ENCODE results near the gene PHF12.

The PHF12 gene

DNA sequence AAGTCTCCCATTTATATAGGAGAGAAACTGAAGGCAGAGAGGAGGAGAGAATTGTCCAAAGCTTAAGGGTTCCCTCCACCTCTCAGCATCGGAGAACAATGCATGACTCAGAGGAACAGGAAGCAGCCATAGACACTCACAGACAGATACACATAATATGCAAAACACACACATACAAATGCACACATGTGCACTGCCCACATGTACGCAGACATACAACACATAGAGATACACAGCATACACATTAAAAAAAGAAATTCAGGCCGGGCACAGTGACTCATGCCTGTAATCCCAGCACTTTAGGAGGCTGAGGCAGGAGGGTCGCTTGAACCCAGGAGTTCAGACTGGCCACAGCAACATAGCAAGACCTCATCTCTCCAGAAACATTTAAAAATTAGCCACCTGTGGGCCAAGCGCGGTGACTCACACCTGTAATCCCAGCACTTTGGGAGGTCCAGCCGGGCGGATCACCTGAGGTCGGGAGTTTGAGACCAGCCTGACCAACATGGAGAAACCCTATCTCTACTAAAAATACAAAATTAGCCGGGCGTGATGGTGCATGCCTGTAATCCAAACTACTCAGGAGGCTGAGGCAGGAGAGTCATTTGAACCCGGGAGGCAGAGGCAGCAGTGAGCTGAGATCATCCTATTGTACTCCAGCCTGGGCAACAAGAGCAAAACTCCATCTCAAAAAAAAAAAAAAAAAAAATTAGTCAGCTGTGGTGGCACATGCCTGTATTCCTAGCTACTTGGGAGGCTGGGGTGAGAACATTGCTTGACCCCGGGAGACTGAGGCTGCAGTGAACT lies 85.2 kb downstream of the PHF12 start:
- no peak for TF ChIP-seq CTCF (IDR thresholded peaks at IDR 0.05)
- no peak for DNase-seq (ENCODE audit: low spot score)
- Histone ChIP-seq H3K27ac (no peak overlapping the region), H3K4me3 (no peak overlapping the region)

- Histone ChIP-seq H3K4me3 (no peak overlapping the region), H3K27ac (no peak overlapping the region)
- DNase-seq (ENCODE audit: low spot score): no peak
- no peak for TF ChIP-seq CTCF (IDR thresholded peaks at IDR 0.05)
Observed at GRCh38 chr17:28864991-28865849, 86.1 kb downstream of the PHF12 start.

- no peak for DNase-seq (ENCODE audit: low spot score)
- no peak for TF ChIP-seq CTCF (IDR thresholded peaks at IDR 0.05)
- H3K27ac ChIP-seq: no peak overlapping the region
- no peak overlapping the region for H3K4me3 ChIP-seq
Observed at GRCh38 chr17:28863953-28864352, 87.4 kb downstream of the PHF12 start.

DNA sequence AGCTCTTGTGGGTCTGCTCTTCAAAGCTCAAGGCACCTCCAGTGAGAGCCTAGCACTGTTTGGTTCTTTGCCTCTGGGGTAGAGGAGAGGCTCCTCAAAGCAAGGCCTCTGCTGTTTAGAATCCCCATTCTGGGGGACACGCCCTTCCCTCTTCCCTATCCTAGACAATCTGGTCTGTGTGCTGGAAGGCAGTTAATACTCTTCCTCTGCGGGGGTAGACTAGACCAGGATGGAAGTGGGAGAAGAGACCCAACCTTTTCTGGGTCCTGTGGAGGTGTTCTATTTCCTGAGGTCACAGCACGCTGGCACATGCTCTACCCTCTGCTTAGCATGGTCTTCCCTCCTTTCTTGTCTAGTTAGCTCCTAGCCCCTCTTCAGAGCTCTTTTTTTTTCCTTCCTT lies 88.8 kb downstream of the PHF12 start:
- H3K27ac ChIP-seq: no peak overlapping the region
- H3K4me3 ChIP-seq: no peak overlapping the region
- TF ChIP-seq CTCF (IDR thresholded peaks at IDR 0.05): no peak
- no peak for DNase-seq (ENCODE audit: low spot score)

DNA sequence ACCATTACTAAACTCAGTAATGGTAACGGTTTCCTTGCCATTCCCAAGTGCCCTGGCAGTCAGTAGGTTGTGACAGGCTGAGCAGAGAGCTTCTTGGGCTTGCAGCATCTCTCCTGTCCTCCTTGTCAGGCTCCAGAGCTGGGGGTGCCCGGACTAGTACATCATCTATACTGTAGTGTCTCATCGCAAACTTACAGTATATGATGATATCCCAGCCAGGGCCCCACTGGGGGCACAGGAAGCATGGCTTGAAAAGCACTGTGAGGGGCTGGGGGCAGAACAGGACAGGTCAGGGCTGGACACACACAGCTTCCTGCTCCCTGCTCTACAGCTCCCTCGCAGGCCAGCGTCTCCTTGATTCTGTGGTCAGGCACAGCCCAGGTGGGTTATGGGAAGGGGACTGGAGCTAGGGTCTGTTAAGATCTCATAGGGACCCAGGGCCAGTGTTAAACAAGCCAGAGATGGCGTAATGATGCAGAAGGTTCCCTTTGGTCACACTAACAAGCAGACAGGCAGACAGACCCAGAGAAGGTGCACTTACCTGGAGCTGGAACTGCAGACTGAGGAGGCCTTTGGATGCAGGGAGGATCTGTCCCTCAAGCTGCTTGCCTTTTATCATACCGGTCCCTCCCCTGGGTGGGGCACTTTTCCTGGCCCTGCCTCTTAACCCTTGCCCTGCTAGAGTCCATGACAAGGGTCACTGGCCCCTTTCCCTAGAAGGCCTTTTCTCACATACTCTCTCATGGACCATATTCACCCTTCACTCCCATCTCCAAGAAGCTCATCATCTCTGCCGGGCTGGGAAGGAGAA lies 89.7 kb downstream of the PHF12 start:
- Histone ChIP-seq H3K4me3 (no peak overlapping the region), H3K27ac (no peak overlapping the region)
- DNase-seq (ENCODE audit: low spot score): no peak
- TF ChIP-seq CTCF (IDR thresholded peaks at IDR 0.05): no peak

DNA sequence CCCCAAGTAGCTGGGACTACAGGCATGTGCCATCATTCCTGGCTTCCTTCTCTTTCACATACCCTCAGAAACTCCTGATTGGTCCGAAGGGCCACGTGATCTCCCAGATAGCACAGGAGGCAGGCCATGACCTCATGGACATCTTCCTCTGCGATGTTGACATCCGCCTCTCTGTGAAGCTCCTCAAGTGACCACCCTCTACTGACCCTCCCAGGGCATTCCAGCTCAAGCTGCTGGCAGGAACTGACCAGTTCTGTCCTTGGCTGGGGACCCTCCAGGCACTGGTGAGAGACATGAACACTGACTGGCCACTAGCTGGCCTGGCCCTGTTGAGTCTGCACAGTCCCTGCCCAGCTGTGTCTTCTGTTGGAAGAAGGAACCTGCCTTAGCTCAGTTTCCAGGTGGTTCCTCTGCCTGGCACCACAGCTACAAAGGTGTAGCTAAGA lies 90.9 kb downstream of the PHF12 start:
- no peak overlapping the region for H3K4me3 ChIP-seq
- no peak for DNase-seq (ENCODE audit: low spot score)
- no peak for TF ChIP-seq CTCF (IDR thresholded peaks at IDR 0.05)

More for the DNA sequence above, 90.9 kb downstream of the PHF12 start:
- H3K27ac ChIP-seq: no peak overlapping the region

Data from coronary artery (tissue), 2 donors.